Epithelial cell of esophagus (primary cell): Measurements from ENCODE around the gene SPDYE11.
A peak's percentile ranks its signal among the peaks of the same experiment; 100 is the strongest.
"Not testable (repeated sequence)": the region's sequence is repeated elsewhere in the genome, so short reads cannot be mapped to it uniquely, and the experiment has no call there.

Experiments used
- DNase-seq: peaks from one replicate; pipeline ENCODE4 v3.0.0; 2010; ENCODE audit warnings: low read depth
- H3K4me3 ChIP-seq: 2 replicates; pipeline ENCODE4 v1.5.1; 2011; ENCODE audit warnings: mild to moderate bottlenecking, low read length, control low read depth

SPDYE11 gene, protein sequence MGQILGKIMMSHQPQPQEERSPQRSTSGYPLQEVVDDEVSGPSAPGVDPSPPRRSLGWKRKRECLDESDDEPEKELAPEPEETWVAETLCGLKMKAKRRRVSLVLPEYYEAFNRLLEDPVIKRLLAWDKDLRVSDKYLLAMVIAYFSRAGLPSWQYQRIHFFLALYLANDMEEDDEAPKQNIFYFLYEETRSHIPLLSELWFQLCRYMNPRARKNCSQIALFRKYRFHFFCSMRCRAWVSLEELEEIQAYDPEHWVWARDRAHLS

DNA sequence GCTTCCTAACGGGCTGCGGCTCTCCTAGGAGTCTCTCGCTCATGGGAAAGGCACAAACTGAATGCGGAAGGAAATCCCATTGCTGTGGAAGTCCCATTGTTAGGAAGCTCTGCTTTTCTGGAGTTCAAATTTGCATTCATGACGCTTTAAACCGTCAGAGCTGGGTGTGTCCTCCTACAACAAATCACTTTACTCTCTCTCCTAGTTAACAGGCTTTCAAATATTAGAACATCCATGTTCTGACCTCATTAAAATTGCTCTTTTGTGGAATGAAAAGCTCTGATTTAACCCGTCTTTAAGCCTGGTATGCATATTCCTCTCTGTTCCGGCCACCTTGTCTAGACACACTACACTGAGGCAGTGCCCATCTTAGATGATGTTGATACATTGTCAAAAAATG is at the start of gene SPDYE11:
SPDYE11 (minus strand) TSS at position 101 of the 400 bp plus-strand sequence. CDS start 1,800 bp downstream, outside the sequence.
- not testable (repeated sequence) for H3K4me3 ChIP-seq, DNase-seq

GRCh38 chr7:73085938-73086337 is 28.2 kb upstream of the SPDYE11 start, which contains the start of gene SPDYE9:
SPDYE9 (minus strand) TSS chr7:73086038; CDS start chr7:73084238, 1,800 bp downstream.
- H3K4me3 ChIP-seq, DNase-seq: not testable (repeated sequence)

GRCh38 chr7:73029666-73030065 is 28.0 kb downstream of the SPDYE11 start, which contains the start of gene SPDYE8:
SPDYE8 (minus strand) TSS chr7:73029766; CDS start chr7:73027966, 1,800 bp downstream.
- not testable (repeated sequence) for DNase-seq, H3K4me3 ChIP-seq

DNA sequence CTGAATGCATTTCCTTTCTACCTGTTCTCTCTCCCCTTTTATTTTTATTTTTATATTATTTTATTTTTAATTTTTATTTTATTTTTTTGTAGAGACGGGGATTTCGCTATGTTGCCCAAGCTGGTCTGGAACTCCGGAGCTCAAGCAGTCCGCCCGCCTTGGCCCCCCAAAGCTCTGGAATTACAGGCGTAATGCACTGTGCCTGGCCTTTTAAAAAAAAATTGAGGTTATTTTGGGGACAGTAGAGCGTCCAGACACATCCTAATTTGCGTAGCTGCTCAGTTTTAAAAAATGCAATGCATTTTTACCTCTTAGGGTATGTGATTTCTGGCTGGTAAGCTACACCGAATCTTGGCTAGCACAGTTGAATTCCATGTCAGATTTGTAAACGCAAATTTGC is 51.2 kb downstream of the SPDYE11 start:
- DNase-seq: not testable (repeated sequence)
- H3K4me3 ChIP-seq: peak overlapping the region; percentile 43

DNA sequence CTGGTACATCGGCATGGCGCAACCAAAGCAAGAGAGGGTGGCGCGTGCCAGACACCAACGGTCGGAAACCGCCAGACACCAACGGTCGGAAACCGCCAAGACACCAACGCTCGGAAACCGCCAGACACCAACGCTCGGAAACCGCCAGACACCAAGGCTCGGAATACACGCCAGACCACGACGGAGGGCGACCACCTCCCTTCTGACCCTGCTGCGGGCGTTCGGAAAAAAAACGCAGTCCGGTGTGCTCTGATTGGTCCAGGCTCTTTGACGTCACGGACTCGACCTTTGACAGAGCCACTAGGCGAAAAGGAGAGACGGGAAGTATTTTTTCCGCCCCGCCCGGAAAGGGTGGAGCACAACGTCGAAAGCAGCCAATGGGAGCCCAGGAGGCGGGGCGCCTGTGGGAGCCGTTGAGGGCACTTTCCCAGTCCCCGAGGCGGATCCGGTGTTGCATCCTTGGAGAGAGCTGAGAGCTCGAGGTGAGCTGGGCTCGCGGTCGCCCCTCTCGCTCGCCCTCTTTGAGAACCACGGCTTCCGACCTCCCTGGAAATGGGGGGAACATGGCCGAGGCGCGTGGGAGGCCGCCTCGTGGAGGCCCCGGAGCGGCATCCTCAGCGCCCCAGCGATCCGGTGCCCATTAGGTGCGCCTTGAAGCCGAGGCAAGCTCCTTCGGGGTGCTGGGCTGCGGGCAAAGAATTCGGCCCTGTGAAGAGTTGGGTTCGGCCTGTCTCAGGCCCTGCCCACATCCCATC is 51.8 kb downstream of the SPDYE11 start:
- peak; percentile 77 for DNase-seq

GRCh38 chr7:73005356-73005692 is 52.4 kb downstream of the SPDYE11 start:
- H3K4me3 ChIP-seq: peak overlapping the region; percentile 56
- not testable (repeated sequence) for DNase-seq

More for the DNA sequence above, 51.8 kb downstream of the SPDYE11 start:
- H3K4me3 ChIP-seq: peak overlapping the region; percentile 56

GRCh38 chr7:72997887-72998468 is 59.7 kb downstream of the SPDYE11 start:
- not testable (repeated sequence) for H3K4me3 ChIP-seq, DNase-seq
